ENCODE measurements around the gene LMTK3.

Gene LMTK3

GRCh38 chr19:48445256-48445605 lies 66.4 kb downstream of the LMTK3 start:
- DNase-seq (ENCODE audit: extremely low read depth, low read depth): peak; percentile 81

GRCh38 chr19:48444936-48445200 lies 66.8 kb downstream of the LMTK3 start:
- no peak for TF ChIP-seq CTCF (IDR thresholded peaks at IDR 0.05; ENCODE audit: low read depth, low read length)
- no peak for DNase-seq (ENCODE audit: extremely low read depth, low read depth)

More at GRCh38 chr19:48445256-48445605, 66.4 kb downstream of the LMTK3 start:
- peak; percentile 78 for TF ChIP-seq CTCF (IDR thresholded peaks at IDR 0.05; ENCODE audit: low read depth, low read length)

GRCh38 chr19:48444129-48444935 lies 67.3 kb downstream of the LMTK3 start:
- TF ChIP-seq CTCF (IDR thresholded peaks at IDR 0.05; ENCODE audit: low read depth, low read length): no peak

GRCh38 chr19:48443731-48444128 lies 67.9 kb downstream of the LMTK3 start:
- DNase-seq (ENCODE audit: extremely low read depth, low read depth): no peak
- no peak for TF ChIP-seq CTCF (IDR thresholded peaks at IDR 0.05; ENCODE audit: low read depth, low read length)

More at GRCh38 chr19:48444129-48444935, 67.3 kb downstream of the LMTK3 start:
- no peak for DNase-seq (ENCODE audit: extremely low read depth, low read depth)

- no peak for TF ChIP-seq CTCF (IDR thresholded peaks at IDR 0.05; ENCODE audit: low read depth, low read length)
- no peak for DNase-seq (ENCODE audit: extremely low read depth, low read depth)
Measured at GRCh38 chr19:48443256-48443655, 68.4 kb downstream of the LMTK3 start.

GRCh38 chr19:48442116-48443035 lies 69.3 kb downstream of the LMTK3 start:
- no peak for TF ChIP-seq CTCF (IDR thresholded peaks at IDR 0.05; ENCODE audit: low read depth, low read length)
- DNase-seq (ENCODE audit: extremely low read depth, low read depth): no peak

Measured in AG09319 (cell line).